HCT116 (cell line): ENCODE data around the gene SLC6A7. TPM values are rescaled to one million over a fixed set of nuclear protein-coding genes. Genes with fewer than 3 reads are reported as not detected.

Experiments used
- ATAC-seq: fragments of 200-7000 bp; cut with Tn5 transposase; 2 replicates; pipeline ENCODE4 v1.9.1; 2020; ENCODE audit warnings: mild to moderate bottlenecking, moderate library complexity
- BruUV-seq: library from RNA; stranded (reverse); fragments of 400-500 nt; replicated peaks from 2 replicates; lab custom pipeline; 2021; lab: Mats Ljungman, UMichigan
- CTCF ChIA-PET: fragments of 300-600 bp; sonication (Branson Sonifier 250); formaldehyde crosslinking; loops from one replicate; lab custom pipeline; 2021; ENCODE audit warnings: antibody characterized with exemption; lab: Charles Lee
- POLR2A ChIA-PET: fragments of 300-600, 350-600 bp; sonication (Branson Sonifier 250); formaldehyde crosslinking; loops from one replicate; lab custom pipeline; 2021; ENCODE audit warnings: antibody characterized with exemption; lab: Charles Lee
- RAD21 ChIA-PET, 2 experiments: fragments of 300-600 bp; sonication (Branson Sonifier 250); formaldehyde crosslinking; loops; one replicate each; lab custom pipeline; 2023; ENCODE audit warnings: low total read pairs in 2 of 2; ENCODE audit not compliant: uncharacterized antibody in 2 of 2, unreplicated experiment in 2 of 2, low non-redundant PET in 1 of 2; lab: Charles Lee
- DNase-seq: peaks from one replicate; pipeline ENCODE4 v3.0.0-alpha.2; 2010; ENCODE audit warnings: low read depth, low spot score
- H2AFZ ChIP-seq: fragments of 200-600 bp; shearing (Covaris generic), sonication (generic); 2 replicates; pipeline ENCODE4 v1.6.1; 2017; ENCODE audit warnings: low read depth, mixed run types, mixed read lengths, antibody characterized with exemption, low read length; ENCODE audit not compliant: poor library complexity, severe bottlenecking
- H3K27ac ChIP-seq: 2 replicates; pipeline ENCODE4 v1.5.1; 2012; ENCODE audit warnings: low read depth, low read length
- H3K27me3 ChIP-seq: fragments of 200-600 bp; sonication (generic); 2 replicates; pipeline ENCODE4 v1.6.1; 2016; ENCODE audit warnings: mixed run types, low read length, mixed read lengths; ENCODE audit not compliant: insufficient read depth
- H3K36me3 ChIP-seq, 2 experiments: fragments of 200-500 bp in 1 of 2; fragments of 200-600 bp in 1 of 2; sonication (Bioruptor generic) in 1 of 2; sonication (generic) in 1 of 2; 2 replicates each; pipeline versions ENCODE4 v1.5.1 to v1.6.1; 2014 to 2016; ENCODE audit warnings: low read length in 2 of 2, inconsistent platforms in 1 of 2, mixed read lengths in 1 of 2, mixed run types in 1 of 2; ENCODE audit not compliant: insufficient read depth in 2 of 2, control insufficient read depth in 1 of 2
- H3K4me1 ChIP-seq, 2 experiments: fragments of 200-600 bp in 1 of 2; sonication (generic) in 1 of 2; 2 replicates each; pipeline versions ENCODE4 v1.5.1 to v1.6.1; 2012 to 2017; ENCODE audit warnings: low read length in 2 of 2, inconsistent platforms in 1 of 2, mild to moderate bottlenecking in 1 of 2, mixed read lengths in 1 of 2, mixed run types in 1 of 2, moderate library complexity in 1 of 2; ENCODE audit not compliant: insufficient read depth in 2 of 2, control insufficient read depth in 1 of 2
- H3K4me2 ChIP-seq: fragments of 200-600 bp; sonication (generic); 2 replicates; pipeline ENCODE4 v1.6.1; 2017; ENCODE audit warnings: mixed run types, low read length, mixed read lengths
- H3K4me3 ChIP-seq, 2 experiments: fragments of 200-600 bp in 1 of 2; sonication (generic) in 1 of 2; replicated peaks in 1 of 2; 2 replicates each; pipeline ENCODE4 v1.5.1; 2011 to 2016; ENCODE audit warnings: low read length in 2 of 2, control low read depth in 1 of 2, low read depth in 1 of 2, mild to moderate bottlenecking in 1 of 2, mixed read lengths in 1 of 2, mixed run types in 1 of 2
- H3K79me2 ChIP-seq: fragments of 200-600 bp; sonication (generic); 2 replicates; pipeline ENCODE4 v1.6.1; 2017; ENCODE audit warnings: mild to moderate bottlenecking, mixed run types, low read length, moderate library complexity, mixed read lengths; ENCODE audit not compliant: insufficient read depth
- H3K9ac ChIP-seq: fragments of 200-600 bp; sonication (generic); 2 replicates; pipeline ENCODE4 v1.6.1; 2016; ENCODE audit warnings: low read length, mixed read lengths
- H3K9me2 ChIP-seq: fragments of 200-600 bp; sonication (generic), shearing (Covaris generic); 2 replicates; pipeline ENCODE4 v1.6.1; 2017; ENCODE audit warnings: mixed run types, mild to moderate bottlenecking, moderate library complexity; ENCODE audit not compliant: insufficient read depth
- H3K9me3 ChIP-seq, 2 experiments: fragments of 200-500 bp in 1 of 2; fragments of 200-600 bp in 1 of 2; sonication (Bioruptor generic) in 1 of 2; sonication (generic) in 1 of 2; 2 replicates each; pipeline ENCODE4 v1.6.1; 2014 to 2017; ENCODE audit warnings: low read length in 2 of 2, mixed read lengths in 2 of 2, inconsistent platforms in 1 of 2, low read depth in 1 of 2, mild to moderate bottlenecking in 1 of 2, mixed run types in 1 of 2, moderate library complexity in 1 of 2; ENCODE audit not compliant: control insufficient read depth in 1 of 2, insufficient read depth in 1 of 2
- H4K20me1 ChIP-seq: fragments of 200-600 bp; sonication (generic), shearing (Covaris generic); 2 replicates; pipeline ENCODE4 v1.6.1; 2017; ENCODE audit warnings: mixed run types, mild to moderate bottlenecking, moderate library complexity; ENCODE audit not compliant: insufficient read depth
- EZH2 ChIP-seq: fragments of 200-600 bp; sonication (generic); IDR thresholded peaks from 2 replicates; pipeline ENCODE4 v1.6.1; 2017; ENCODE audit warnings: antibody characterized with exemption, mixed run types
- EZH2phosphoT487 ChIP-seq: fragments of 200-600 bp; IDR thresholded peaks from 2 replicates; pipeline ENCODE4 v1.6.1; 2018; ENCODE audit warnings: antibody characterized with exemption, borderline replicate concordance
- JUND ChIP-seq: IDR thresholded peaks from 2 replicates; pipeline ENCODE4 v1.6.1; 2012
- RAD21 ChIP-seq: IDR thresholded peaks from 2 replicates; pipeline ENCODE4 v1.6.1; 2012; ENCODE audit warnings: low read depth, mild to moderate bottlenecking
- REST ChIP-seq: IDR thresholded peaks from 2 replicates; pipeline ENCODE4 v1.6.1; 2012; ENCODE audit warnings: low read depth
- SP1 ChIP-seq: IDR thresholded peaks from 2 replicates; pipeline ENCODE4 v1.6.1; 2012; ENCODE audit warnings: low read depth
- SRF ChIP-seq: IDR thresholded peaks from 2 replicates; pipeline ENCODE4 v1.6.1; 2012; ENCODE audit warnings: low read depth
- YY1 ChIP-seq: IDR thresholded peaks from 2 replicates; pipeline ENCODE4 v1.6.1; 2011; ENCODE audit warnings: low read length, low read depth, moderate library complexity, mild to moderate bottlenecking; ENCODE audit not compliant: insufficient replicate concordance; ENCODE audit errors: extremely low read depth
- ZFX ChIP-seq: fragments of 450-650 bp; IDR thresholded peaks from 2 replicates; pipeline ENCODE4 v1.6.1; 2017
- intact Hi-C: fragments of 100-400 bp; cut with micrococcal nuclease; formaldehyde crosslinking; loops from 2 replicates; pipeline ENCODE4 v1.10.0; 2022
- total RNA-seq: library from RNA; stranded (reverse); gene quantifications from one replicate; pipeline ENCODE4 v1.2.1, GENCODE V29; 2021; ENCODE audit not compliant: unreplicated experiment
- TF ChIP-seq, protein P1 (sequence below): IDR thresholded peaks from 2 replicates; pipeline ENCODE4 v1.6.1; 2011; ENCODE audit warnings: mild to moderate bottlenecking, low read length, moderate library complexity; ENCODE audit not compliant: insufficient replicate concordance; ENCODE audit errors: extremely low read depth
- TF ChIP-seq, protein P2 (sequence below), 3 experiments: fragments of 200-600 bp in 1 of 3; sonication (generic) in 1 of 3; IDR thresholded peaks in 2 of 3; conservative IDR thresholded peaks in 1 of 3; 2 replicates each; pipeline ENCODE4 v1.5.1; 2012 to 2017; ENCODE audit warnings: low read depth in 2 of 3, low read length in 2 of 3, antibody characterized with exemption in 1 of 3, borderline replicate concordance in 1 of 3, control low read depth in 1 of 3, mild to moderate bottlenecking in 1 of 3, mixed read lengths in 1 of 3, mixed run types in 1 of 3, moderate library complexity in 1 of 3; ENCODE audit not compliant: insufficient read depth in 1 of 3

SLC6A7 gene
- total RNA-seq, 1 experiment from 2014 or later, result not detected

- BruUV-seq, result no TSS peak
- RAD21 ChIA-PET, result no interaction called here
- H3K4me2 ChIP-seq, result no peak overlapping the region
- ATAC-seq, result no peak
- no peaks in the 10 kb centered on the region for H3K9me2 ChIP-seq
- H3K9me3 ChIP-seq, result no peaks in the 10 kb centered on the region
- intact Hi-C loops, result no loop called here
- DNase-seq, result no peak
- H3K27ac ChIP-seq, result no peak overlapping the region
- no peak overlapping the region for H2AFZ ChIP-seq
- no peaks in the 10 kb centered on the region for H4K20me1 ChIP-seq
- H3K27me3 ChIP-seq, result peaks cover 2% of the 10 kb centered on the region; the same call in 1 of the 2 replicates
- no peak overlapping the region for H3K4me3 ChIP-seq
- H3K9ac ChIP-seq, result no peak overlapping the region
- H3K4me1 ChIP-seq, result peaks cover 0 to 12% of the 10 kb centered on the region in 2 experiments; a peak in 2 of 4 replicates
- TF ChIP-seq SP1, result no peak
- no peak for TF ChIP-seq RAD21
- no peak for TF ChIP-seq EZH2
- TF ChIP-seq EZH2phosphoT487, result no peak
- TF ChIP-seq JUND, result no peak
- TF ChIP-seq, protein P1, sequence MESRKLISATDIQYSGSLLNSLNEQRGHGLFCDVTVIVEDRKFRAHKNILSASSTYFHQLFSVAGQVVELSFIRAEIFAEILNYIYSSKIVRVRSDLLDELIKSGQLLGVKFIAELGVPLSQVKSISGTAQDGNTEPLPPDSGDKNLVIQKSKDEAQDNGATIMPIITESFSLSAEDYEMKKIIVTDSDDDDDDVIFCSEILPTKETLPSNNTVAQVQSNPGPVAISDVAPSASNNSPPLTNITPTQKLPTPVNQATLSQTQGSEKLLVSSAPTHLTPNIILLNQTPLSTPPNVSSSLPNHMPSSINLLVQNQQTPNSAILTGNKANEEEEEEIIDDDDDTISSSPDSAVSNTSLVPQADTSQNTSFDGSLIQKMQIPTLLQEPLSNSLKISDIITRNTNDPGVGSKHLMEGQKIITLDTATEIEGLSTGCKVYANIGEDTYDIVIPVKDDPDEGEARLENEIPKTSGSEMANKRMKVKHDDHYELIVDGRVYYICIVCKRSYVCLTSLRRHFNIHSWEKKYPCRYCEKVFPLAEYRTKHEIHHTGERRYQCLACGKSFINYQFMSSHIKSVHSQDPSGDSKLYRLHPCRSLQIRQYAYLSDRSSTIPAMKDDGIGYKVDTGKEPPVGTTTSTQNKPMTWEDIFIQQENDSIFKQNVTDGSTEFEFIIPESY, result no peak
- no peaks in the 10 kb centered on the region for H3K79me2 ChIP-seq
- H3K36me3 ChIP-seq, result no peaks in the 10 kb centered on the region
- POLR2A ChIA-PET, result no interaction called here
- CTCF ChIA-PET, result no interaction called here
Observed at GRCh38 chr5:150204590-150204960, 14.7 kb downstream of the SLC6A7 start.

DNA sequence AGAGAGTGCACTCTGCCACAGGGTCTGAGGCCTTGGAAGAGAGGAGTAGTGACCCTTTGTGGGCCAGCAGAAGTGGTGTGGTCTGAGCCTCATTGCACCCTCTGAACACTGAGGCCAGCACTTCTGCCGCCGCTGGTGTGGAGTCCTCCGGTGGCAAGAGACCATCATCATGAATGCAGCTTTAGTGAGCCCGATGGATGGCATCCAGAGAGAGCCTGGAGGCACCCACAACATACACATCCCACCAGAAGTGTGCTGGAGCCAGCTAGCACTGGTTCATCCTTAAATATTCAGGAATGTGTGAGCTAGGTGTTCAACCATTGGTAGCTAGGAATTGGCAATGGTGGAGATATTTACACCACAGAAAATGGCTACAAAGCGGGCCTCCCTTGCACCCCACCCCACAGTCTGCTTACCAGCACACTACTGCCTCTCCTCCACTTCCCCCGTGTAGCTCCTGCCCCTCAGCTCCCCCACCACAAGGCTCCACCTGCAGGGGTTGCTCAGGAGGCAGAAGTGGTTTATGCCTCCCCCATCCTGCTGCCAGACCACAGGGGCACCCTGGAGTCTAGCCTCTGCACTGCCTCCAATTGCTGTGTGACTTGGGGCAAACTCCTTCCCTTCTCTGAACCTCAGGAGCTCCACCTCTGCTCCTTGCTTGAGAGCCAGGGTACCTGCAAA is 16.4 kb downstream of the SLC6A7 start:
- Histone ChIP-seq H3K9me2 (no peaks in the 10 kb centered on the region), H3K4me3 (no peak overlapping the region), H3K9me3 (no peaks in the 10 kb centered on the region), H3K79me2 (no peaks in the 10 kb centered on the region), H3K4me2 (no peak overlapping the region), H3K4me1 (peaks cover 0 to 12% of the 10 kb centered on the region in 2 experiments; a peak in 2 of 4 replicates), H3K36me3 (no peaks in the 10 kb centered on the region), H2AFZ (no peak overlapping the region), H3K9ac (no peak overlapping the region), H4K20me1 (no peaks in the 10 kb centered on the region), H3K27me3 (no peaks in the 10 kb centered on the region), H3K27ac (no peak overlapping the region)
- no peak for DNase-seq
- peak; percentile 34; the same call in 1 of the 2 replicates for ATAC-seq
- RAD21 ChIA-PET, result no interaction called here
- CTCF ChIA-PET, result interaction anchor here (1.5 kb wide), 1 partner anchor 31 kb away, joined by 3 read pairs; no protein-coding TSS in a partner anchor
- POLR2A ChIA-PET, result no interaction called here
- intact Hi-C loops, result no loop called here
- no TSS peak for BruUV-seq
- TF ChIP-seq YY1, result no peak
- TF ChIP-seq RAD21, result no peak
- TF ChIP-seq, protein P2, sequence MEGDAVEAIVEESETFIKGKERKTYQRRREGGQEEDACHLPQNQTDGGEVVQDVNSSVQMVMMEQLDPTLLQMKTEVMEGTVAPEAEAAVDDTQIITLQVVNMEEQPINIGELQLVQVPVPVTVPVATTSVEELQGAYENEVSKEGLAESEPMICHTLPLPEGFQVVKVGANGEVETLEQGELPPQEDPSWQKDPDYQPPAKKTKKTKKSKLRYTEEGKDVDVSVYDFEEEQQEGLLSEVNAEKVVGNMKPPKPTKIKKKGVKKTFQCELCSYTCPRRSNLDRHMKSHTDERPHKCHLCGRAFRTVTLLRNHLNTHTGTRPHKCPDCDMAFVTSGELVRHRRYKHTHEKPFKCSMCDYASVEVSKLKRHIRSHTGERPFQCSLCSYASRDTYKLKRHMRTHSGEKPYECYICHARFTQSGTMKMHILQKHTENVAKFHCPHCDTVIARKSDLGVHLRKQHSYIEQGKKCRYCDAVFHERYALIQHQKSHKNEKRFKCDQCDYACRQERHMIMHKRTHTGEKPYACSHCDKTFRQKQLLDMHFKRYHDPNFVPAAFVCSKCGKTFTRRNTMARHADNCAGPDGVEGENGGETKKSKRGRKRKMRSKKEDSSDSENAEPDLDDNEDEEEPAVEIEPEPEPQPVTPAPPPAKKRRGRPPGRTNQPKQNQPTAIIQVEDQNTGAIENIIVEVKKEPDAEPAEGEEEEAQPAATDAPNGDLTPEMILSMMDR (IDR thresholded peaks at IDR 0.05 in 2 of 3, conservative IDR thresholded peaks at IDR 0.05 in 1 of 3; ENCODE audit: borderline replicate concordance in 1 of 3, insufficient read depth in 1 of 3, low read depth in 2 of 3, low read length in 2 of 3), result no peak
- TF ChIP-seq SRF, result no peak
- no peak for TF ChIP-seq REST
- TF ChIP-seq ZFX, result no peak
